Motor neuron (in vitro differentiated cells): ENCODE data around the gene CD9. TPM values are rescaled to one million over a fixed set of nuclear protein-coding genes. Genes with fewer than 3 reads are reported as not detected.
A peak's percentile ranks its signal among the peaks of the same experiment; 100 is the strongest.

Experiments used
- ATAC-seq, 8 experiments: fragments of 200-7000 bp; cut with Tn5 transposase; replicated peaks in 6 of 8; 2 replicates each; pipeline ENCODE4 v1.8.0; 2021; ENCODE audit warnings: mild to moderate bottlenecking in 8 of 8, moderate library complexity in 8 of 8
- H3K27ac ChIP-seq, 2 donors: fragments of 250-450 bp; sonication (Bioruptor Pico); 2 replicates each; pipeline ENCODE4 v1.9.0; 2021; ENCODE audit warnings: antibody characterized with exemption in 2 of 2, mild to moderate bottlenecking in 2 of 2, moderate library complexity in 1 of 2
- H3K4me1 ChIP-seq, 2 donors: fragments of 250-450 bp; sonication (Bioruptor Pico); replicated peaks in 1 of 2; 2 replicates each; pipeline ENCODE4 v1.6.1; 2021; ENCODE audit warnings: antibody characterized with exemption in 2 of 2, mild to moderate bottlenecking in 2 of 2, moderate library complexity in 1 of 2
- H3K4me3 ChIP-seq, 5 donors: fragments of 250-450 bp; sonication (Bioruptor Pico); 2 replicates each; pipeline ENCODE4 v1.9.0; 2021; ENCODE audit warnings: antibody characterized with exemption in 5 of 5, mild to moderate bottlenecking in 5 of 5, moderate library complexity in 4 of 5
- WGBS, 10 experiments: fragments of 450-650 bp; shearing (Covaris generic); methylation state at CpG; one replicate each; pipeline ENCODE4 v1.0.0; 2022; 5-methylcytosine and 5-hydroxymethylcytosine counted together
- in situ Hi-C, 9 experiments: fragments of 400-800 bp; cut with MboI; loops; one replicate each; pipeline ENCODE4 v1.15.0; 2021; ENCODE audit warnings: low sequenced_read_pairs in 9 of 9, low pct_unique_long_range_greater_than_20kb in 2 of 9; ENCODE audit not compliant: unreplicated experiment in 9 of 9
- total RNA-seq, 8 experiments: library from RNA; unstranded; fragments of 300-600 nt; gene quantifications; 2 replicates each; pipeline versions ENCODE4 v1.2.3 to v1.2.4, GENCODE V29; 2022

Gene CD9
- total RNA-seq, 8 experiments from 2014 or later = 0.73 to 104 (median 2.5) TPM

DNA sequence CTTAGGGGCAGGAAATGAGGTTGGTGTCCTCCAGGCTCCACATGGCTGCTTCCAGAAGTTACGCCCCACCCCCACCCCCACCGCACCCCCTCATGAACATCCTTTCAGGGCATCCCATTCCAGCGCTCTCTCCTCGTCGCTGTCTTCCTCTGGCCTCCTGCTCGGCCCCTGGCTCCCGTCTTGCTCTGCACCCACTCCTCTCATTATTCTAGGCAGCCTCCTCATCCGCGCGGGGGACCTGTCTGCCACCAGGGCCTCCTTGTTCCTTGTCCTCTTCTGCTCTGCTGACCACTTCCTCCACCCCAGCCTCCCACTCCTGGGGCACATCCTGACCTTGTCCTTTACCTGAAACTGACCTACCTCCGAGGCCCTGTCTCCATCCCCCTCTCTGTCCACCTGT, 80.5 kb downstream of the CD9 start:
- 57 to 100% (median 80%) methylated on average over 1 to 4 of the region's 11 CpGs; no CpG with 5 or more reads in 6 of the 10 experiments for WGBS, 10 experiments
- no peak for ATAC-seq
- Histone ChIP-seq H3K4me1 (peaks cover 0 to 6% of the 10 kb centered on the region in 2 donors), H3K27ac (no peak overlapping the region), H3K4me3 (no peak overlapping the region)
- in situ Hi-C loops = loop anchor here (5.0 to 25.0 kb wide), 5 partner anchors 83 to 293 kb away; no protein-coding TSS in a partner anchor

DNA sequence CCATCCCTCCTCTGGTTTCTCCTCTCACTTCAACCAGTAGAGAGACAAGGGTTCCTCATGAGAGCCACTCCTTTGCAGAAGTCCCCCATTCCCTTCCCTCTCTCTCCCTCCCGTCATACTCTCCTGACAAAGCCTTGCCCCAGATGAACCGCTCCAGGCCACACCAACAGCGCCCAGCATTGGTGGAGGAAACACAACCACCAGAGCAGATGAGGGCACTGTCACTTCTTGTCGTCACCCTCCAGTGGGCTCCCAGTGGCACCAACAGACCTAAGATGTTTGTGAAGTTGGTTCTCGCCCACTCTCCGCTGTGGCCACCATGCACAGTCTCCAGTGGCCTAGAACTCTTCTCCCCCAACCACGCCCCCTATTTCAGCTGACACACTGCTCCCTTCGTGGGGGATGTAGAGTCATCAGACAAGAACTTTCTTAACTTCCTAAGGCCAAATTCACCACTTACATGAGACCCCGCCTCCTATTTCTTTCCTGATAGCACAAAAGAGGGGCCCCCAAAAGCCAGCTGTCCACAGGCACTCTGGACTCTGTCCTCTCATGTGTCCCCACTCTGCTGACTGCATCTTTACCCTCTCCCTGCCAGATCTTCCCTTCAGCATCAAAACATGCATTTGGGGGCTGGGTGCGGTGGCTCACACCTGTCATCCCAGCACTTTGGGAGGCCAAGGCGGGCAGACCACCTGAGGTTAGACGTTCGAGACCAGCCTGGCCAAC, 81.0 kb downstream of the CD9 start:
- WGBS, 10 experiments = 87 to 100% (median 90%) methylated on average over 1 to 6 of the region's 13 CpGs; no CpG with 5 or more reads in 1 of the 10 experiments
- in situ Hi-C loops = loop anchor here (5.0 to 25.0 kb wide), 5 partner anchors 84 to 294 kb away; no protein-coding TSS in a partner anchor
- no peak overlapping the region for H3K4me3 ChIP-seq
- no peak overlapping the region for H3K27ac ChIP-seq
- ATAC-seq = no peak
- peaks cover 5 to 10% of the 10 kb centered on the region in 2 donors for H3K4me1 ChIP-seq

DNA sequence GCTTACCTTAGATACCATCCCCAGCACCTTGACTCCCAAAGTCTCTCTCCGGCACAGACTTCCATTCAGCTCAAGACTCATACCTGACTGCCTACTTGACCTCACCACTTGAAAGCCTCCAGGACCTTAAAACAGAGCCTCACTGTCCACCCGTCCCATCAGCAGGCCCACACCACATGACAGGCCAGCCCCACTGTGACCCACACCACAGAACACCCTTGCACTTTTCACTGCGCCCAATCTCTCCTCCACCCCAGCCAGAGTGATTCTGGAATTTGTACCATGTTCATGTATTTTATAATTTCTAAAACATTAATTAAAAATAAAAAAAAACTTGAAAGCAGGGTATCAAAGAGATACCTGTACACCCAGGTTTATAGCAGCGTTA, 82.2 kb downstream of the CD9 start:
- no peak for ATAC-seq
- H3K4me3 ChIP-seq = no peak overlapping the region
- peaks cover 6 to 12% of the 10 kb centered on the region in 2 donors for H3K4me1 ChIP-seq
- no peak overlapping the region for H3K27ac ChIP-seq
- in situ Hi-C loops = loop anchor here (5.0 to 25.0 kb wide), 5 partner anchors 85 to 295 kb away; no protein-coding TSS in a partner anchor
- 97 to 100% (median 100%) methylated on average over 2 to 4 of the region's 4 CpGs; no CpG with 5 or more reads in 2 of the 10 experiments for WGBS, 10 experiments

DNA sequence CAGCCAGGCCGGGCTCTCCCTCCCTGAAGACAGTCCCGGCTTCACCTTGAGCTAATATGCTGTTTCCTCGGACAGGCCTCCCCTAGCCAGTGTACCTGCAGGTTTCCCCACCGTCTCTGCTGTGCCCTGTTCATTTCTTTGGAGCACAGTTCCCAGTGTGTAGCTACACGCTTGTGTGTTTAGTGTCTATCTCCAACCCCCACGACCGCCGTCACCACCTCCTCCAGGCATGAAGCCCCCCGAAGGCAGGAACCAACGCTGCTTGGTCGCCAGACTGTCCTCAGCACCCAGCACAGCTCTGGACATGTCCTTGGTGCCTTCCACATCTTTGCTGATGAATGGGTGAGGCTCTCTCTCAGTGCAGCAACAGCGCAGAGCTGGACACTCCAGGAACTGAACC, 84.1 kb downstream of the CD9 start:
- Histone ChIP-seq H3K27ac (no peak overlapping the region), H3K4me1 (peaks cover 6% of the 10 kb centered on the region in 2 donors), H3K4me3 (no peak overlapping the region)
- ATAC-seq = no peak
- WGBS, 10 experiments = 60 to 100% (median 90%) methylated on average over 2 to 9 of the region's 12 CpGs; no CpG with 5 or more reads in 3 of the 10 experiments
- in situ Hi-C loops = loop anchor here (5.0 to 25.0 kb wide), 5 partner anchors 87 to 297 kb away; no protein-coding TSS in a partner anchor

DNA sequence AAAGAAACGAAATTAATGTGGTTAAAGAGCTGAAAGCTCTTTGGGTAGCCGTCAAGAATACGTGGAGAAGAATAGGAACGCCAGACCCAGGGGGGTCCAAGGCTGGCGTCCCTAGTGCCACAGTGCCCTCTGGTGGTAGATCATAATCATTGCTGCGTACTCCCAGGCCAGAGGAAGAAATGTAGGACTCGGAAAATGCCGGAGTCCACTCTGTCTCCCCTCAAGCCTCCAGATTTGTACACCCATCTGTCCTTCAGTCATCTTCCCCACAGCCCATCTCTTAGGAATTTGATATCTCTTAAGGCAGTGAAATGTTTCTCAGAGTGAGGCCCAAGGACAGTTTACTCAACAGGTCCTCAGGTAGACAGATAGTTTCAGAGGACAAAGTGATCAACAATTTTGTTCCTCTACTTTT, 84.9 kb downstream of the CD9 start:
- in situ Hi-C loops = loop anchor here (10.0 to 25.0 kb wide), 4 partner anchors 98 to 298 kb away; no protein-coding TSS in a partner anchor
- peaks cover 6% of the 10 kb centered on the region in 2 donors for H3K4me1 ChIP-seq
- no peak overlapping the region for H3K4me3 ChIP-seq
- WGBS, 10 experiments = 0 to 20% (median 0%) methylated on average over 1 to 4 of the region's 8 CpGs; no CpG with 5 or more reads in 5 of the 10 experiments
- peak; percentile 42 to 91 (median 80) for ATAC-seq
- no peak overlapping the region for H3K27ac ChIP-seq

DNA sequence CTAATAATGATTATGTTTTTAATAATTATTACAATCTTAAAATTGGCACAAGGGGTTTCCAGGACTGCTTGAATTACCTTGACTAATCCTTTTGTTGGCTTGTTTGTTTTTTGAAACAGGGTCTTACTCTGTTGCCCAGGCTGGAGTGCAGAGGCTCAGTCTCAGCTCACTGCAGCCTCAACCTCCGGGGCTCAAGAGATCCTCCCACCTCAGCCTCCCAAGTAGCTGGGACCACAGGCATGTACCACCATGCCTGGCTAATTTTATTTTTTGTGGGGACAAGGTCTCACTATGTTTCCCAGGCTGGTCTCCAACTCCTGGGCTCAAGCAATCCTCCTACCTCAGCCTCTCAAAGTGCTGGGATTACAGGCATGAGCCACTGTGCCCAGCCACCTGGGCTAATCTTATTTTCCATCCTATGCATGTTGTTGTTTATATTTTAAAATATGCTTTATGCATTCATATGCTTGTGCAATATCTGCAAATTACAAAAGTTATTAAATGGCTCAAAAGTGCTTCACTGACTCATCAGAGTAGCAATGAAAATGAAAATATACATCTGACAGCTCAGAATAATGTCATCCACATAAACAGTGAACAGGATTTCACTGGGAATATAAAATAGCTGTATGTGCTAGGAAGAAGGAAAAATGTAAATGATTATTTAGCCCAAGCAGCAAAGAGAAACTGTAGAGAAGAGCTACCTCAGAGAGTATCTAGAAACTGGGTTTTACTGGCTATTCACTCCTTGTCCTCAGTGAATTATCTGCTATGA, 85.5 kb downstream of the CD9 start:
- Histone ChIP-seq H3K27ac (no peak overlapping the region), H3K4me1 (peaks cover 6% of the 10 kb centered on the region in 2 donors), H3K4me3 (no peak overlapping the region)
- ATAC-seq = peak in 5 of 8 experiments; percentile 4 to 43 (median 29)
- WGBS, 10 experiments = 0 to 33% (median 18%) methylated on average over 1 of the region's 1 CpG; no CpG with 5 or more reads in 6 of the 10 experiments
- in situ Hi-C loops = loop anchor here (10.0 to 25.0 kb wide), 4 partner anchors 98 to 298 kb away; no protein-coding TSS in a partner anchor

Other genes with a start within 250 kb of the CD9 start
- gene VWF, start 75.7 kb upstream of the CD9 start, total RNA-seq = 1 to 10 TPM in 1 of 8 experiments, under 1 TPM in 7; under 0.01 to 1.3 (median 0.52) TPM
- gene PLEKHG6, start 110.3 kb downstream of the CD9 start, total RNA-seq = 1 to 10 TPM in 2 of 8 experiments, under 1 TPM in 6; 0.11 to 2.5 (median 0.52) TPM
- gene TNFRSF1A, start 141.7 kb downstream of the CD9 start, total RNA-seq = 100 to 1,000 TPM in 1 of 8 experiments, 10 to 100 TPM in 6, 1 to 10 TPM in 1; 5.5 to 118 (median 35.7) TPM
- gene SCNN1A, start 175.2 kb downstream of the CD9 start, total RNA-seq = 1 to 10 TPM in 5 of 8 experiments, under 1 TPM in 2, not detected in 1; 0.11 to 4.1 (median 1.6) TPM
- 100 to 1,000 TPM in 1 of 8 experiments, 10 to 100 TPM in 2, 1 to 10 TPM in 1, under 1 TPM in 4; 0.11 to 115 (median 1.6) TPM for gene LTBR, start 183.8 kb downstream of the CD9 start, total RNA-seq
- gene CD27, start 244.6 kb downstream of the CD9 start, total RNA-seq = 1 to 10 TPM in 2 of 8 experiments, under 1 TPM in 4, not detected in 2; 0.14 to 2.0 (median 0.37) TPM